ENCODE data around the gene ISM1.

ISM1 gene

DNA sequence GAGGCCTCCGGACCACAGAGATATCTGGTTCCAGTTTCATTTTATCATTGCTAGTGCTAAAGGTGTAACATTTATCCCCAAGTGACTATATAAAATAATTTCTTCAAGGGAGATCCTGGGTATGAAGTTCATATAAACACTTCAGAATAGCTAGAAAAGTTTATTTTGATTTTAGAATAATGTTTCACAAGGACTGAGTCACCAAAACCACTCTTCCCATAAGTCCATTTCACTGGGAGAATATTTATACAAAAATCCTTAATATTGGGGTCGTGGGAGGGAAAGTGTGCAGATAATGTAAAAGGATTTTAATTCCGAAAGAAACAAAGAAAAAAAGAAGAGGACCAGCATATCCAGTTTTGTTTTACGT, 128.1 kb downstream of the ISM1 start:
- no peak for TF ChIP-seq CREB1 (IDR thresholded peaks at IDR 0.05; ENCODE audit: low read depth)
- TF ChIP-seq, protein P1, sequence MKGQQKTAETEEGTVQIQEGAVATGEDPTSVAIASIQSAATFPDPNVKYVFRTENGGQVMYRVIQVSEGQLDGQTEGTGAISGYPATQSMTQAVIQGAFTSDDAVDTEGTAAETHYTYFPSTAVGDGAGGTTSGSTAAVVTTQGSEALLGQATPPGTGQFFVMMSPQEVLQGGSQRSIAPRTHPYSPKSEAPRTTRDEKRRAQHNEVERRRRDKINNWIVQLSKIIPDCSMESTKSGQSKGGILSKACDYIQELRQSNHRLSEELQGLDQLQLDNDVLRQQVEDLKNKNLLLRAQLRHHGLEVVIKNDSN (IDR thresholded peaks at IDR 0.05) = no peak
- no peak for TF ChIP-seq EP300 (IDR thresholded peaks at IDR 0.05; ENCODE audit: borderline replicate concordance)
- TF ChIP-seq NFIC (IDR thresholded peaks at IDR 0.05) = no peak
- no peak for TF ChIP-seq ZBTB7A (IDR thresholded peaks at IDR 0.05; ENCODE audit: low read depth)
- no peak for TF ChIP-seq FOXM1 (IDR thresholded peaks at IDR 0.05; ENCODE audit: borderline replicate concordance, low read depth)
- TF ChIP-seq, protein P2, sequence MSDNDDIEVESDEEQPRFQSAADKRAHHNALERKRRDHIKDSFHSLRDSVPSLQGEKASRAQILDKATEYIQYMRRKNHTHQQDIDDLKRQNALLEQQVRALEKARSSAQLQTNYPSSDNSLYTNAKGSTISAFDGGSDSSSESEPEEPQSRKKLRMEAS (IDR thresholded peaks at IDR 0.05) = no peak
- TF ChIP-seq, protein P3, sequence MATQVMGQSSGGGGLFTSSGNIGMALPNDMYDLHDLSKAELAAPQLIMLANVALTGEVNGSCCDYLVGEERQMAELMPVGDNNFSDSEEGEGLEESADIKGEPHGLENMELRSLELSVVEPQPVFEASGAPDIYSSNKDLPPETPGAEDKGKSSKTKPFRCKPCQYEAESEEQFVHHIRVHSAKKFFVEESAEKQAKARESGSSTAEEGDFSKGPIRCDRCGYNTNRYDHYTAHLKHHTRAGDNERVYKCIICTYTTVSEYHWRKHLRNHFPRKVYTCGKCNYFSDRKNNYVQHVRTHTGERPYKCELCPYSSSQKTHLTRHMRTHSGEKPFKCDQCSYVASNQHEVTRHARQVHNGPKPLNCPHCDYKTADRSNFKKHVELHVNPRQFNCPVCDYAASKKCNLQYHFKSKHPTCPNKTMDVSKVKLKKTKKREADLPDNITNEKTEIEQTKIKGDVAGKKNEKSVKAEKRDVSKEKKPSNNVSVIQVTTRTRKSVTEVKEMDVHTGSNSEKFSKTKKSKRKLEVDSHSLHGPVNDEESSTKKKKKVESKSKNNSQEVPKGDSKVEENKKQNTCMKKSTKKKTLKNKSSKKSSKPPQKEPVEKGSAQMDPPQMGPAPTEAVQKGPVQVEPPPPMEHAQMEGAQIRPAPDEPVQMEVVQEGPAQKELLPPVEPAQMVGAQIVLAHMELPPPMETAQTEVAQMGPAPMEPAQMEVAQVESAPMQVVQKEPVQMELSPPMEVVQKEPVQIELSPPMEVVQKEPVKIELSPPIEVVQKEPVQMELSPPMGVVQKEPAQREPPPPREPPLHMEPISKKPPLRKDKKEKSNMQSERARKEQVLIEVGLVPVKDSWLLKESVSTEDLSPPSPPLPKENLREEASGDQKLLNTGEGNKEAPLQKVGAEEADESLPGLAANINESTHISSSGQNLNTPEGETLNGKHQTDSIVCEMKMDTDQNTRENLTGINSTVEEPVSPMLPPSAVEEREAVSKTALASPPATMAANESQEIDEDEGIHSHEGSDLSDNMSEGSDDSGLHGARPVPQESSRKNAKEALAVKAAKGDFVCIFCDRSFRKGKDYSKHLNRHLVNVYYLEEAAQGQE (IDR thresholded peaks at IDR 0.05; ENCODE audit: low read depth) = no peak
- no peak for TF ChIP-seq TCF12 (IDR thresholded peaks at IDR 0.05; ENCODE audit: low read depth)
- no peak for TF ChIP-seq TEAD4 (IDR thresholded peaks at IDR 0.05)
- TF ChIP-seq YY1 (IDR thresholded peaks at IDR 0.05; ENCODE audit: low read depth) = no peak
- no peak for TF ChIP-seq TAF1 (IDR thresholded peaks at IDR 0.05; ENCODE audit: low read depth)
- no peak for TF ChIP-seq RAD21 (IDR thresholded peaks at IDR 0.05; ENCODE audit: low read depth)
